HUES48 (cell line): ENCODE measurements around the gene C22orf39.

Source experiments
- H3K27ac ChIP-seq: one replicate; pipeline ENCODE4 v1.7.0; 2013; ENCODE audit warnings: low read depth, low read length, inconsistent platforms
- H3K27me3 ChIP-seq: 2 replicates; pipeline ENCODE4 v1.6.1; 2013; ENCODE audit warnings: mild to moderate bottlenecking, low read length; ENCODE audit not compliant: control insufficient read depth, insufficient read depth
- H3K36me3 ChIP-seq: 2 replicates; pipeline ENCODE4 v1.6.1; 2013; ENCODE audit warnings: low read length; ENCODE audit not compliant: control insufficient read depth, insufficient read depth
- H3K4me1 ChIP-seq: 2 replicates; pipeline ENCODE4 v1.6.1; 2013; ENCODE audit warnings: mild to moderate bottlenecking, low read length; ENCODE audit not compliant: control insufficient read depth, insufficient read depth
- H3K4me3 ChIP-seq: 2 replicates; pipeline ENCODE4 v1.5.1; 2013; ENCODE audit warnings: mild to moderate bottlenecking, low read depth, low read length
- H3K9ac ChIP-seq: 2 replicates; pipeline ENCODE4 v1.6.1; 2013; ENCODE audit warnings: mild to moderate bottlenecking, low read depth, low read length, moderate library complexity
- H3K9me3 ChIP-seq: 2 replicates; pipeline ENCODE4 v1.6.1; 2013; ENCODE audit warnings: low read length; ENCODE audit not compliant: control insufficient read depth, insufficient read depth

Gene C22orf39

DNA sequence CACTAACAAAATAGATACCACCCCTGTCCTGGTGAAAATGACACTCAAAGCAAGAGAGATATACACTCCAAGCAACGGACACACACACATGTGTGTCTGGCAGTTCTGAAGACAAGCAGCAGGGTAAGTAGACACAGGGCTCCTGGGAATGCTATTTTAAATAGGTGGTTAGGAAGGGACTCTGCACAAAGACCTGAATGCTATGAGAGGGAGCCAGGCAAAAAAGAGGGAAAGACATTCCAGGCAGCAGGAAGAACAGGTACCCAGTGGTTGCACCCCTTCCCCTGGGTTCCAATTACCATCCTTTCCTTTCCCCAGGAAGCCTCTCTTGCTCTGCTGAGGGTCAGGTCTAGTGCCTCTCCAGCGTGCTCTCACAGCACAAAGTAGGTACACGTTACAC, 28.5 kb upstream of the C22orf39 start:
- Histone ChIP-seq H3K9ac (no peak overlapping the region), H3K9me3 (no peaks in the 10 kb centered on the region), H3K27ac (no peak overlapping the region), H3K4me3 (no peak overlapping the region), H3K27me3 (no peaks in the 10 kb centered on the region), H3K4me1 (peaks cover 6% of the 10 kb centered on the region; the same call in 1 of the 2 replicates), H3K36me3 (peaks cover 46% of the 10 kb centered on the region)

DNA sequence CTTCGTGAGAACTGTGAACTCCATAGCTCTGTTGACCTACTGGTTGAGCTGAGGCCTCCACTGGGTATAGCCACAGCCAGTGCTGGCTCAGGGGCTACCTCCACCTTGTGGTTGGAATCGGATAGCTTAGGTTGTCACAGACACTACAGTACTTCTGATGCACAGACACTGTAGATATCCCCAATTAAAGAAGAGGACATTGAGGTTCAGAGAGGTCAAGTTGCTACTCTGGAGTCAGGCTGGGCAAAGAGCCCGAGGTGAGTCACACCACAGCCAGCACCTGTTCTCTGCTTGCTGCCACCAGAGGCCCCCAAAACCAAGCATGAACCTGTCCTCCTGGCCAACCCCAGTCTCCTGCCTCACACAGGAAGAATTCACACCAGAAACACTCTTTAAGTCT, 26.1 kb upstream of the C22orf39 start:
- no peaks in the 10 kb centered on the region for H3K9me3 ChIP-seq
- peaks cover 68% of the 10 kb centered on the region for H3K36me3 ChIP-seq
- no peak overlapping the region for H3K4me3 ChIP-seq
- no peak overlapping the region for H3K9ac ChIP-seq
- peaks cover 6% of the 10 kb centered on the region; the same call in 1 of the 2 replicates for H3K4me1 ChIP-seq
- no peaks in the 10 kb centered on the region for H3K27me3 ChIP-seq
- no peak overlapping the region for H3K27ac ChIP-seq

GRCh38 chr22:19472233-19472632, 24.7 kb upstream of the C22orf39 start:
- H3K36me3 ChIP-seq, result peaks cover 82% of the 10 kb centered on the region
- H3K4me3 ChIP-seq, result no peak overlapping the region

DNA sequence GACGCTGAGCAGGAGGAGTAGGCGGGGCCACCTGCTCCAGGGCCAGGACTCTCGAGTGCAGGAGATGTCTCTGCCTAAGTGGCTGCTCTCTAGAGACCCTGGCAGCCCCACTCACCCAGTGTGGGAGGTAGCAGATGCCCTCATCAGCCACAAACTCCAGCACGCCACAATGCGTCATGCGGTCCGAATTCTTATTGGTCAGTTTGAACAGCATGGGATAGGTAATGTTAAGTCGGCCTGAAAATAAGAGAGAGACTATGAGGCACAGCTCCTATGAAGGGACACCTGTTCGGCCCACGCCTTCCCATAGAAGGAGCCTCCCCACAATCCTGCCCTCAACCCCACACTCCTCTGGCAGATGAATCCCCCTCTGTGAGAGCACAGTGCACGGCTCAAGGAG, 24.1 kb upstream of the C22orf39 start:
- H3K36me3 ChIP-seq, result peaks cover 88% of the 10 kb centered on the region
- no peak overlapping the region for H3K27ac ChIP-seq
- H3K4me1 ChIP-seq, result no peaks in the 10 kb centered on the region
- H3K27me3 ChIP-seq, result no peaks in the 10 kb centered on the region
- H3K9me3 ChIP-seq, result no peaks in the 10 kb centered on the region
- H3K4me3 ChIP-seq, result no peak overlapping the region
- H3K9ac ChIP-seq, result no peak overlapping the region

More at GRCh38 chr22:19472233-19472632, 24.7 kb upstream of the C22orf39 start:
- Histone ChIP-seq H3K4me1 (no peaks in the 10 kb centered on the region), H3K9ac (no peak overlapping the region), H3K27ac (no peak overlapping the region), H3K9me3 (no peaks in the 10 kb centered on the region), H3K27me3 (no peaks in the 10 kb centered on the region)

DNA sequence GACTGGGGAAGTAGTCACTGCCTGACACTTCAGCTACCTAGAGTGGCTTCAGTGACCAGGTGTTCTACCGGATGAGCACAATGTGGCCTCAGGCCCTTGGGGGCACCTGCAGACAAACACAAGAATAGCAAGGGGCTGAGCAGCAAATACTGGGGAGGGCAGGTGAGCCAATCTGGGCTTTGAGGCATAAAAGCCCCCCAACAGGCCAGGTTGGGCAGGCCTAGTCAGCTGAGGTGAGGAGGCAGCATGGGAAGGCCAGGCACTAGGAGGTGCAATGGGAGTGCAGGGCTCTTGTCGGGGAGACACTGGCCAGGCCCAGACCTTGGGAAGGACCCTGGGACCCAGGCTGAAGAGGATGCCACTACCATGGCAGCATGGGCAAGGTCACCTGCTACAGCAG, 22.5 kb upstream of the C22orf39 start:
- no peak overlapping the region for H3K27ac ChIP-seq
- peaks cover 96% of the 10 kb centered on the region for H3K36me3 ChIP-seq
- H3K27me3 ChIP-seq, result no peaks in the 10 kb centered on the region
- H3K4me3 ChIP-seq, result no peak overlapping the region
- H3K9me3 ChIP-seq, result no peaks in the 10 kb centered on the region
- H3K9ac ChIP-seq, result no peak overlapping the region
- H3K4me1 ChIP-seq, result no peaks in the 10 kb centered on the region

DNA sequence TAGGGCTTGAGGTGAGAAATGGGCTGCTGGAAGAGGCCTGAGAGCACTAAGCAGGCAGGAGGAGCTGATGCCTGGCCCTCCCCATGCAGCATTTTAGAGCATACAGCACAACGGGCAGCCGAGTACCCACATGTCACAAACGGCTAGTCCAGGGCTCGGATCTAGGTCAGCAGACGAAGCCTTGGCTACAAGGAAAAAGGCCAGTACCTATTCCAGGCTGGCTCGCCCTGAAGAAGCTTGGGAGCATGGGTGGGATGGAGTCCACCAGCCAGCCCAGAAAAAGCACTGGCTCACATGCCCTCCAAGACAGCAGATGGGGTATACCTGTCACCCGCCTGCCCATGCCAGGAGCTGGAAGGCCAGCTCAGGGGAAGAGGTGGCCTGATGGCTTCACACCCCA, 21.9 kb upstream of the C22orf39 start:
- H3K36me3 ChIP-seq, result peaks cover 96% of the 10 kb centered on the region
- no peaks in the 10 kb centered on the region for H3K9me3 ChIP-seq
- H3K4me1 ChIP-seq, result no peaks in the 10 kb centered on the region
- no peaks in the 10 kb centered on the region for H3K27me3 ChIP-seq
- H3K27ac ChIP-seq, result no peak overlapping the region
- H3K4me3 ChIP-seq, result no peak overlapping the region
- no peak overlapping the region for H3K9ac ChIP-seq

DNA sequence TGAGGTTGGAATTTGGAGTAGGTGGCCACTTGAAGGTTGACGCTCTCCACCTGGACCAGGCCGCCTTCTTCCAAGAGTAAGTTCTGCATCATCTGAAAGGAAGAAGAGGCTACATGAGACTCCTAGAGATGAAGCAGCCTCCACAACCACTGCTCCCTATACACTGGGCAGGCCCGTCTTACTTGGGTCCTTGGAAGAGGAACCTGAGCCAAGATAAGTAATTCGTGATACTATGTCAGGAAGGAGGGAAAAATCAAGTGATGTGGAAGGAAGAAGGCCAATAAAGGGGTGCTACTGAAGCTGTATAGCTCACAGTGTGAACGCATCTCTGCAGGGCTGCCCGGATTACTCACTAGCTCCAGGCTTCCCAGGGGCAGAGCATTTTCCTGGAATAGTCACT, 20.4 kb upstream of the C22orf39 start:
- H3K27me3 ChIP-seq, result no peaks in the 10 kb centered on the region
- peaks cover 100% of the 10 kb centered on the region for H3K36me3 ChIP-seq
- H3K4me3 ChIP-seq, result no peak overlapping the region
- no peaks in the 10 kb centered on the region for H3K9me3 ChIP-seq
- no peaks in the 10 kb centered on the region for H3K4me1 ChIP-seq
- no peak overlapping the region for H3K27ac ChIP-seq
- H3K9ac ChIP-seq, result no peak overlapping the region

DNA sequence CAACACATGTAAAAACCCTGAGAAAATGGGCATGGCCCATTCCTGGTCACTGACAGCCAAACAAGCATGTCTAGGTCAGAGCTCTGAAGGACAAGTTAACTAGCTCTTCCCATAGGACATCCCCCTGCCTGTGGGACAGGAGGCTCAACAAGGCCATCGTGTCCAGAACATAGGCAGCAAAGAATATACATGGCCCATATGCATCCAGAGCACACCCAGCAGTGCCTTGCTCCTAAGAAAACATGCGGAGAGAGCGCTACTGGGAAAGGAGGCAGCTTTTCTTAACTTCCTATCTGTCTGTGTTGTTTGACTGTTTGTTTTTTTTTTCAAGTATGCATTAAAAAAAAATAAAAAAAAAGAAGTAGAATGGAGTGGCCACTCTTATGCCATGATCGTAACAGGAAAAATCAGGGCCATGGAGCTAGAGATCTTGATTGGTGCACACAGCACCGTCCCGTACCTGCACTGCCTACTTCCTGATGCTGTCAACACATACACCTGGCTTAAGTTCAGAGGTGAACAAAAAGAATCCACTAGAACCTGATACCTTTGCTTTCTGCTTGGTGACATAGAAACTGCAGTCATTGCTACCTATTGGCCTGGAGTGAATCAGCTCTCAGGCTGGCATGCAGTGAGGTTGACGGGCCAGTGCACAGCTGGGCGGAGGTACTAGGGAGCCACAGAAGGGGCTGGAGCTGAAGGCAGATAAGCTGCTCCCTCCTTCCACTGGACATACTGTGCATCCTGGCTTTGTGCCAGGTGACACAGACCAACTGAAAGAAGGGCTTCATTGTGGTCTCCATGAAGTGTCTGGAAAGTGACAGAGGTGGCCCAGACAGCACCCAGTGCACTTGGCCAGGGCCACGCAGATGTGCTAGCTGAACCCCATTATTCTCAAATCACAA, 19.6 kb upstream of the C22orf39 start:
- H3K4me1 ChIP-seq, result no peaks in the 10 kb centered on the region
- H3K9me3 ChIP-seq, result no peaks in the 10 kb centered on the region
- no peaks in the 10 kb centered on the region for H3K27me3 ChIP-seq
- peaks cover 99% of the 10 kb centered on the region for H3K36me3 ChIP-seq
- no peak overlapping the region for H3K27ac ChIP-seq
- no peak overlapping the region for H3K4me3 ChIP-seq
- H3K9ac ChIP-seq, result no peak overlapping the region

DNA sequence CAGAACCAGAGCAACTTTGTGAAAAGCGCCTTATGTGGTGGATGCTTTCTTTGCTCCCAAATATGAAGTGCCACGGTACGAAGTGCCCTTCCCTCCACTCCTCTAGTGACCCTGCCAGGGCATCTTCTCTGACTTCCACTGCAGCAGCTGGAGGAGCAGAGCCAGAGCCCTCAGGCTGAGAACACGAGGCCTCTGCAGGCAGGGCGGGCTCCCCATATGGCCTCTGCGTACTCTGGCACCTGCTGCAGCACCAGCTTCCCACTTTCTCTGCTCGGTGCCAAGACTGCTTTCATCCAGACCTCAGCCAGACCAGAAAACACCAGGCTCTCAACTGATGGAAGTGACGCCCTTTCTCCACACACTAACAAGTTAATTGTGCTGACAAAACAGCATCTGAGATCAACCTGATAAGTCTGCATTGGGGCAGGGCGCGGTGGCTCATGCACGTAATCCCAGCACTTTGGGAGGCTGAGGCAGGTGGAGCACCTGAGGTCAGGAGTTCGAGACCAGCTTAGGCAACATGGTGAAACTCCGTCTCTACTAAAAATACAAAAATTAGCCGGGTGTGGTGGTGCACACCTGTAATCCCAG, 18.7 kb upstream of the C22orf39 start:
- H3K9me3 ChIP-seq, result no peaks in the 10 kb centered on the region
- H3K4me1 ChIP-seq, result no peaks in the 10 kb centered on the region
- H3K9ac ChIP-seq, result no peak overlapping the region
- H3K27ac ChIP-seq, result no peak overlapping the region
- H3K27me3 ChIP-seq, result no peaks in the 10 kb centered on the region
- no peak overlapping the region for H3K4me3 ChIP-seq
- peaks cover 95% of the 10 kb centered on the region for H3K36me3 ChIP-seq

- H3K4me1 ChIP-seq, result no peaks in the 10 kb centered on the region
- peaks cover 93% of the 10 kb centered on the region for H3K36me3 ChIP-seq
- no peaks in the 10 kb centered on the region for H3K9me3 ChIP-seq
- no peak overlapping the region for H3K4me3 ChIP-seq
- H3K9ac ChIP-seq, result no peak overlapping the region
- H3K27ac ChIP-seq, result no peak overlapping the region
- no peaks in the 10 kb centered on the region for H3K27me3 ChIP-seq
These were observed 17.5 kb upstream of the C22orf39 start for GRCh38 chr22:19464975-19465374.

DNA sequence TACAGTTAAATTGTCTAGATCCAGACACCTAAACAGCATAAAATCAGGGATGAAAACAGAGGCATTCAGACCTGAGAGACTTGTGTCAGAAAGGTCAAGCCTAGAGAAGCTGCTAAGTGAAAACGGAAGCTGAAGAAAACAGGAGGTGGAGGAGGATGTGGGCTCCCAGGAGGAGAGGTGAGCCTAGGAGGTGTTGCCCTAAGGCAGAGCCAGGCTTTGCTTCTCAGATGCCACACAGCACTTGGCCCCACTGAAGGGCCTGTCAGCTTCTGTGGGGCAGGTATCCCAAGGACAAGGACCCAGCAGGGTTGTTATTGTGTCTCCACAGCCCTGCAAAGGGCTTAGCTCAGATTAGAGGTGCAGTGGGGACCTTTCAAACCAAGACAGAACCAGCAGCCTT, 17.0 kb upstream of the C22orf39 start:
- Histone ChIP-seq H3K4me3 (no peak overlapping the region), H3K9ac (no peak overlapping the region), H3K27me3 (no peaks in the 10 kb centered on the region), H3K4me1 (no peaks in the 10 kb centered on the region), H3K27ac (no peak overlapping the region), H3K9me3 (no peaks in the 10 kb centered on the region), H3K36me3 (peaks cover 89% of the 10 kb centered on the region)
